ENCODE results near the gene MMRN2.
"Not testable (repeated sequence)": the region's sequence is repeated elsewhere in the genome, so short reads cannot be mapped to it uniquely, and the experiment has no call there.

The MMRN2 gene

DNA sequence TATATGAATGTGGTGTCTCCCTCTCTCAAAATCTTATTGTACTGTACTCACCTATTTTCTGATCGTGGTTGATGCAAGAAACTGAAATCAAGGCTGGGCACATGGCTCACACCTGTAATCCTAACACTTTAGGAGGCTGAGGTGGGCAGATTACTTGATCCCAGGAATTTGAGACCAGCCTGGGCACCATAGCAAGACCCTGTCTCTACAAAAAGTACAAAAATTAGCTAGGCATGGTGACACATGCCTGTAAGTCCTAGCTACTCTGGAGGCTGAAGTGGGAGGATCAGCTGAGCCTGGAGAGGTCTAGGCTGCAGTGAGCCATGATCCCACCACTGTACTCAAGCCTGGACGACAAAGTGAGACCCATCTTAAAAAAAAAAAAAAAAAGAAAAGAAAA is 16.0 kb downstream of the MMRN2 start:
- DNase-seq, result no peak

DNA sequence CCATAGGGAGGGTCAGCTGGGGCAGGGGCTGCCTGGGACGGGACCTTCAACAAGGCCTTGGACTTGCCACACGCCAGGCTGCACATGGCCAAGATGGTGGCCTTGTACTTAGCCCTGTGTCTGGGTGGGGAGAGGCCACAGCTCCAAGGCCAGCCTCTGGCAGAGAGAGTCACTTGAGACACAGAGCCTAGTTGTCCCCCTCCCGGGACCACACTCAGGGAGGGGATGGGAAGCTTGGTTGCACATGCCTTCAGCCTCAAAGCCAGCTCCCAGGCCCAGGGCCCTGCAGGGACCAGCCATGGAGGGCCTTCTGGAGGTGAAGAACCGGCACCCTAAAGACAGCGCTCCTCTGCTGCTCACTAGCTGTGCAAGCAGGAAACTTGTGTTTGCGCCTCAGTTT is 16.7 kb downstream of the MMRN2 start:
- no peak for DNase-seq

DNA sequence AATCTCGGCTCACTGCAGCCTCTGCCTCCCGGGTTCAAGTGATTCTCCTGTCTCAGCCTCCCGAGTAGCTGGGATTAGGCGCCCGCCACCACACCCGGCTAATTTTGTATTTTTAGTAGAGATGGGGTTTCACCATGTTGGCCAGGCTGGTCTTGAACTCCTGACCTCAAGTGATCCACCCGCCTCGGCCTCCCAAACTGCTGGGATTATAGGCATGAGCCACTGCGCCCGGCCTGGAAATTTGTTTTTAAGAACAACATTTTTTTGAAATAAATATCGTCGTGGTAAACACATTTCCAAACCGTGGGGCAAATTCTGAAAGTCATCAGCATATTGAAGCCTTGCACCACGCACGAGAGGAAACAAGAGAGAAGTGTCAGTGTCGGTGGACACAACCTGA is 17.3 kb downstream of the MMRN2 start:
- DNase-seq, result not testable (repeated sequence)

- no peak for DNase-seq
Observed at GRCh38 chr10:86938260-86938659, 19.2 kb downstream of the MMRN2 start.

DNA sequence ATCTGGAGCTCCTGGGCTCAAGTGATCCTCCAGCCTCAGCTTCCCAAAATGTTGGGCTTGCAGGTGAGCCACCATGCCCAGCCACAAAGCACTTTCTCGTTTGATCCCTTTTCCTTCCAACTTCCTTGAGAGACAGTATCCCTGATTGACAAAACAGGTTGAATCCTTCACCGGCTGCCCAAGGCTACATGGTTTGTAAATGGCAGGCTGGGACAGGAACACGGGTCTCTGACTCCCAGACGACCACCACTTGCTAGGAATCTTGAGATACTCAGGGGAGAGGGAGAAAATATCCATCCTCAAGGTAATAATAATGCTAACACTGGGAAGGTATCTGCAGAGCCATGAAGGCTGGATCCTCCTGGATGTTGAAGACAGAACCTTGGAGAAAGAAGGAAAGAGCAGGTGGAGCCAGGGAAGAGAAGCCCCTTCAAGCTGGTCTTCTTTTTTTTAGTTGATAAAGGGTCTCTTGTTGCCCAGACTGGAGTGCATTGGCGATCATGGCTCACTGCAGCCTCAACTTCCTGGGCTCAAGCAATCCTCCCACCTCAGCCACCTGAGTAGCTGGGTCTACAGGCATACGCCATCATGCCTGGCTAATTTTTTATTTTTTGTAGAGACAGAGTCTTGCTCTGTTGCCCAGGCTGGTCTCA is 19.8 kb downstream of the MMRN2 start:
- DNase-seq, result no peak

DNA sequence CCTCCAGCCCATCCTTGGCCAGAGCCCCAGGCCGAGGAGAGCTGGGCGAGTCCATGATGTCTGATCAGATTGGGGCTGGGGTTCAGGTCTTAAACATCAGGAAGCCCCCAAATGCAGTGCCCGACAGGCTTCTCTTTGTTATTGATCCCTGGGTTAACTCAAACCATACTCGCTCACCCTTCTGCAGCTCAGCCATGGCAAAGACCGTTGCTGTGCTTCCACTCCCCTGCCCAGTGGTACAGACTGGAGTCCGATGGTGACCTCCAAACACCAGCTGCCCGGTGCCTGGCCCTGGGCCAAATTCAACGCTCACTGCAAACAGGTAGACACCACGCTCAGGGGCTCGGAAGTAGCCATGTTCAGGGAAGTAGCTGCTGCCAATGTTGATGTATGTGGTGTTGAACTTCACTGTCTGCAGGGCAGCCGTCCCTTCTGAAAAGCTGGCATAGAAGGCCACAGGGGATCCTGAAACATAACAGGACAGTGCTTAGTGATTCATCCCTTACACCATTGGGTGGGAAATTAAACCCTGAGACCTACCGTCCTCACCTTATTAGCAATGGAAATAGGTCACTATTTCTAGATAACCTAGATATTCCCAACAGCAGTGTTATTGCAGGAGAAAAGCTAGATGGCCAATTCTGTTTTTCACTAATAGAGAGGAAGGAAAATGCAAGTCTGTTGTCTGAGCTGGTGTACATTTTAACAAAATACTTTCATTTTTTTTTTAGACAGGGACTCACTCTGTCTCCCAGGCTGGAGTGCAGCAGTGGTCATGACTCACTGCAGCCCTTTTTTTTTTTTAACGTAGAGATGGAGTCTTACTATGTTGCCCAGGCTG is 20.5 kb downstream of the MMRN2 start:
- DNase-seq, result no peak

GRCh38 chr10:86934162-86934711 is 23.2 kb downstream of the MMRN2 start:
- DNase-seq, result not testable (repeated sequence)

- no peak for DNase-seq
Observed at GRCh38 chr10:86932674-86933073, 24.7 kb downstream of the MMRN2 start.

DNA sequence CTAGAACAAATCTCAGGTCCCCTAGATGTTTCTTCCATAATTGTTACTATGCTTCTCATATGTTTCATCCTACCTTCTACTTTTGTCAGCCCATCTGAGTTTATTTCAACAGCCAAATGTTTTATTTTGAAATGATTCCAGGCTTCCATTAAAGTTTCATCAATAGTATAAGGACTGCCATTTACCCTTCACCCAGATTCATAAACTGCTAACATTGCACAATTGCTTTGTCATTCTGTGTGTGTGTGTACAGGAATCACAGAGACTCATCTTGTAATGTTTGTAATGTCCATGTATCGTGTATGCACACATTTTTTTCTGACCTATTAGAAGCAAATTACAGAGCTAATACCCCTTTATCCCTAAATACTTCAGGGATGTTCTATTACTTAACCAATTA is 25.5 kb downstream of the MMRN2 start:
- DNase-seq, result no peak

GRCh38 chr10:86929468-86930380 is 27.7 kb downstream of the MMRN2 start:
- DNase-seq, result no peak

- no peak for DNase-seq
Observed at GRCh38 chr10:86922553-86922961, 34.9 kb downstream of the MMRN2 start.

- DNase-seq, result no peak
Observed at GRCh38 chr10:86918022-86918471, 39.4 kb downstream of the MMRN2 start.

DNA sequence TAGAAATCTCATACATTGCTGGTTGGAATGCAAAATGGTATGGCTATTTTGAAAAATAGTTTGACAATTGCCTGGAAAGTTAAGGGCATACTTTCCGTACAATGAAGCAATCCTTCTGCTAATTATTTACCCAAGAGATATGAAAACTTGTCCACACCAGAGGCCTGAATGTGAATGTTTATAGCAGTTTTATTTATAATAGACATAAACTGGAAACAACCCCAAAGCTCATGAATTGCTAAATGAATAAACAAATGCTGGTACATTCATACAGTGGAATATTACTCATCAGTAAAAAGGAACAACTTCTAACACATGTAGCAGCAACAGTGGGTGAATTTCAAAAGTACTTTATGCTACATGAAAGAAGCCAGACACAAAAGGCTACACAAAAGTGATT is 42.7 kb downstream of the MMRN2 start:
- no peak for DNase-seq

GRCh38 chr10:86905429-86905828 is 52.0 kb downstream of the MMRN2 start:
- DNase-seq, result no peak

GRCh38 chr10:86904600-86904999 is 52.8 kb downstream of the MMRN2 start:
- no peak for DNase-seq

- no peak for DNase-seq
Observed at GRCh38 chr10:86900955-86901354, 56.5 kb downstream of the MMRN2 start.

DNA sequence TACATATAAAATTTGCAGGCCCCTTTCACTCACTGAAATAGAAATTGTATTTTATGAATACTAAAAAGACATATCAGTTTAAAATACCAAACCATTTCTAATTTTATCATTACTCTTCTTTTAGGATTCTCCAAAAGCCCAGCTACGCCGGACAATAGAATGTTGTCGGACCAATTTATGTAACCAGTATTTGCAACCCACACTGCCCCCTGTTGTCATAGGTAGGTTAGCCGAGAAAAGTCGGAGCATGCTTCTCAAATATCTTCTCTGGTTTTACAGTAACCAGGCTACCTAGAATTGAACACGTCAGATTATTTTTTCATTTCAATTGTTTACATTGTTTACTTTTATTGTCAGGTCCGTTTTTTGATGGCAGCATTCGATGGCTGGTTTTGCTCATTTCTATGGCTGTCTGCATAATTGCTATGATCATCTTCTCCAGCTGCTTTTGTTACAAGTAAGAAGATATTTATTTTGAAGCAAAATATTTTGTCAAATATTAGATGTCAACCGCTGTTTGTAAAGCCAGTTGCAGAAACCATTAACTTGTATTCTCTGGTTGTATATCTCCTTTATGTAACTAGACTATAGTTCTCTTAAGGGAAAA is 57.6 kb downstream of the MMRN2 start:
- peak; percentile 54 for DNase-seq

- no peak for DNase-seq
Observed at GRCh38 chr10:86899132-86899531, 58.3 kb downstream of the MMRN2 start.

DNA sequence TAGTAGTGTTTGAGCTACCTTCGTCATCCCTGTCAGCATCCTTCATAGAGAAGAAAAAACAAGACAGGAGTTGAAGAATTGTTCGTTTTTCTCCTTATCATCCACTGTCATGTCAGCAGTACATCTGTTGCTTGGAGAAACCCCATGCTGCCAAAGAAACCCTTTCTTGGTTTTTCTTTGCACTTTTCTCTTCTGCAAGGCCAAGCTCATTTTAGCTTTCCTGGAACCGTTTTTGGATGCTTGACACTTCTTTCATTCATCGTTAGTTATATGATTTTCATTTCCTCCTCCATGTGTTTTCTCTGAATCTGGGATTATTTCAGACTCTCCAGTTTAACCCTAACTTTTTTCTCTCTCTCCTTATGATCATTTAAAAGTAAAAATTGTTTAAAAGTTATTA is 58.9 kb downstream of the MMRN2 start:
- DNase-seq, result no peak

GRCh38 chr10:86889997-86890396 is 67.4 kb downstream of the MMRN2 start:
- no peak for DNase-seq

GRCh38 chr10:86888585-86889381 is 68.6 kb downstream of the MMRN2 start:
- DNase-seq, result peak; percentile 3
